Measurements from ENCODE around the gene SPG7.

Gene SPG7

DNA sequence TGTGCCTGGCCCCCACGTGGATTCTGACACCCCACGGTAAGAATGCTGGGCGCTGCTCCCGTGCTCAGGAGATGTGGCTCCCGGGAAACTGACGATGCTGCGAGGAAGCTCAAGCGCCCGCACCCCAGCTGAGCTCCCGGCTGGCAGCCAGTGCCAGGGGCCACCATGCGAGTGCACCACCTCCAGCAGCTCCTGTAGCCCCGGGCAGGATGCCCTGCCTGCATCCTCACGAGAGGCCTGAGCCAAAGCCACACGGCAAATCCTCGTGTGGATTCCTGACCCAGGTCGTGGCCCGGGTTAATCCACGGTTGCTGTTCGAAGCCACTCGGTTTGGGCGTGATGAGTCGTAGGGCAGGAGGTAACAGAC, 93.7 kb downstream of the SPG7 start:
- DNase-seq (ENCODE audit: low read depth, low spot score) = no peak
- Histone ChIP-seq H3K4me1 (ENCODE audit: control insufficient read depth, insufficient read depth, low read length) (peaks cover 9% of the 10 kb centered on the region), H3K27ac (ENCODE audit: low read length) (no peak overlapping the region), H3K27me3 (ENCODE audit: control insufficient read depth, insufficient read depth, low read length) (no peaks in the 10 kb centered on the region), H3K36me3 (ENCODE audit: control insufficient read depth, insufficient read depth, low read length) (no peaks in the 10 kb centered on the region), H3K4me3 (ENCODE audit: low read length) (no peak overlapping the region), H3K9me3 (ENCODE audit: control insufficient read depth, insufficient read depth, low read length) (no peaks in the 10 kb centered on the region)
- no CpG with 5 or more reads among the region's 22 CpGs for WGBS (ENCODE audit: insufficient coverage, insufficient read length)

DNA sequence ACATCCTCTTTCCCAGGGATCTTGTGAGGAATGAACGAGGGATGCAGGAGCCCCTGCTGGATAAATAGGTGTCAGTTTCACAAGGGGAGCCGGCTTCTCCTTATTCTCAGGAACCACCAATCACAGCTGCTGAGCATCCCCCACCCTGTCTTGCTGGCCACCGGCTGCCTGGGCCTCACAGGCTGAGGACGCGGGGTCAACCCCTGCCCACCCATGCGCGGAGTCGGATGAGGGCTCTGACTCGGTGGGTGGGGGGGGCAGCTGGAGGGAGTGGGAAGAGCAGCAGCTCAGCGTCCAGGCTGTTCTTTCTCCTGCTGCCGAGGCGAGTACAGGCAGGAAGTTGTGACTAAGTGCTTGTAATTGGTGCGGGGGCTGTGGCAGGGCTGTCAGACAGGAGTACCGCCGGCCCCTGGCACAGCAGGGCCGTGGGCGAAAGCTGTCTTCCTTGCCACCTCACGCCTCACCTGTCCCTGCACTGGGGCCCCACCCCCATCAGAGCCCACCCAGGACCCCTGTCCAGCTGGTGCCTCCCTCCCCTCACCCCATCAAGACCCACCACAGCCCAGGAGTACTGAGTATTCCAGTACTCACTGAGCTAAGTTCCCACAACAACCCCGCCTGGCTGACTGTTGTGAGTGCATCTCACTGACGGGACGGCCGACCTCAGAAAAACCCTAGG, 94.2 kb downstream of the SPG7 start:
- peaks cover 9% of the 10 kb centered on the region for H3K4me1 ChIP-seq (ENCODE audit: control insufficient read depth, insufficient read depth, low read length)
- no peaks in the 10 kb centered on the region for H3K27me3 ChIP-seq (ENCODE audit: control insufficient read depth, insufficient read depth, low read length)
- H3K36me3 ChIP-seq (ENCODE audit: control insufficient read depth, insufficient read depth, low read length) = no peaks in the 10 kb centered on the region
- no peaks in the 10 kb centered on the region for H3K9me3 ChIP-seq (ENCODE audit: control insufficient read depth, insufficient read depth, low read length)
- no peak overlapping the region for H3K27ac ChIP-seq (ENCODE audit: low read length)
- no peak overlapping the region for H3K4me3 ChIP-seq (ENCODE audit: low read length)
- no CpG with 5 or more reads among the region's 22 CpGs for WGBS (ENCODE audit: insufficient coverage, insufficient read length)
- DNase-seq (ENCODE audit: low read depth, low spot score) = no peak

DNA sequence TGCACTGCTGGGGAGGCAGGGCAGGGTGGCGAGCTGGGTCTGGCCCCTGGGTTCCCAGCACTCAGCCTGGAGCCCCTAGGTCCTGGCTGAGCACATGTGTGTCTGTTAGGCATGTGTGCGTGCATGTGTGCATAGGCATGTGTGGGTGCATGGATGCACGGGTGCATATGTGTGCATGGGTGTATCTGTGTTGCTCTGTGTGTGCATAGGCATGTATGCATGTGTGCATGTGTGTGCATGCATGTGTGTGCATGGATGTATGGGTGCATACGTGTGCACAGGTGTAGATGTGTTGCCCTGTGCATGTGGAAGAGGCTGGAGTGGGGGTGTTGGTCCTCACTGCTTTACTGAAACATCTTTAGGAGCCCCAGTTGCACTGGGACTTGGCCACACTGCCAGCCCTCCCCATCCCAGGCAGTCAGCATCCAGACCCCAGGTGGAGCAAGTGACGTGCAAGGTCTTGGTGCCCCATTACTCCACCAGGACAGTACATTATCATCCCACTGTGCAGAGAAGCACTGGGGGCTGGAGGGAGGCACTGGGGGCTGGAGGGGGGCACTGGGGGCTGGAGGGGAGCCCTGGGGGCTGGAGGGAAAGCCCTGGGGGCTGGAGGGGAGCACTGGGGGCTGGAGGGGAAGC, 94.9 kb downstream of the SPG7 start:
- DNase-seq (ENCODE audit: low read depth, low spot score) = no peak
- Histone ChIP-seq H3K4me3 (ENCODE audit: low read length) (no peak overlapping the region), H3K27me3 (ENCODE audit: control insufficient read depth, insufficient read depth, low read length) (no peaks in the 10 kb centered on the region), H3K9me3 (ENCODE audit: control insufficient read depth, insufficient read depth, low read length) (no peaks in the 10 kb centered on the region), H3K27ac (ENCODE audit: low read length) (no peak overlapping the region), H3K4me1 (ENCODE audit: control insufficient read depth, insufficient read depth, low read length) (peaks cover 9% of the 10 kb centered on the region), H3K36me3 (ENCODE audit: control insufficient read depth, insufficient read depth, low read length) (no peaks in the 10 kb centered on the region)
- no CpG with 5 or more reads among the region's 5 CpGs for WGBS (ENCODE audit: insufficient coverage, insufficient read length)

DNA sequence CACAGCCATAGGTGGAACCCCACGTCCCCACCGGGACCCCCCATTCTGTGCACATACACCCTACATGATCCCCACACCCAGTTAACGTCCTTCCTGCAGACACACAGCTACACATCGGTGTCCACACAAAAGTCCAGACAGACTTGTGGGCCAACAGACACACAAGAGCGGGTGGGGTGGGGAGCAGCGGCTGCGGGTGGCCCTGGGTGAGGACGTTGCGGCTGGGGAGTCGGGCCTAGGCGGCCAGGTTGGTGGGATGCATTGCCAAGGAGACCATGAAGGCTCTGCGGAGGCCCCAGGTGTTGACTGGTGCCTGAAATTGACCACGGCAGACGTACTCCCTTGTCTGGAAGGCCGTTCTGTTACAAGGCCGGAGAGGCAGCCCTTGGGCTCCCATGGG, 96.6 kb downstream of the SPG7 start:
- WGBS (ENCODE audit: insufficient coverage, insufficient read length) = no CpG with 5 or more reads among the region's 16 CpGs
- Histone ChIP-seq H3K4me3 (ENCODE audit: low read length) (no peak overlapping the region), H3K27ac (ENCODE audit: low read length) (no peak overlapping the region), H3K27me3 (ENCODE audit: control insufficient read depth, insufficient read depth, low read length) (no peaks in the 10 kb centered on the region), H3K4me1 (ENCODE audit: control insufficient read depth, insufficient read depth, low read length) (peaks cover 6% of the 10 kb centered on the region), H3K9me3 (ENCODE audit: control insufficient read depth, insufficient read depth, low read length) (no peaks in the 10 kb centered on the region), H3K36me3 (ENCODE audit: control insufficient read depth, insufficient read depth, low read length) (no peaks in the 10 kb centered on the region)
- DNase-seq (ENCODE audit: low read depth, low spot score) = no peak

DNA sequence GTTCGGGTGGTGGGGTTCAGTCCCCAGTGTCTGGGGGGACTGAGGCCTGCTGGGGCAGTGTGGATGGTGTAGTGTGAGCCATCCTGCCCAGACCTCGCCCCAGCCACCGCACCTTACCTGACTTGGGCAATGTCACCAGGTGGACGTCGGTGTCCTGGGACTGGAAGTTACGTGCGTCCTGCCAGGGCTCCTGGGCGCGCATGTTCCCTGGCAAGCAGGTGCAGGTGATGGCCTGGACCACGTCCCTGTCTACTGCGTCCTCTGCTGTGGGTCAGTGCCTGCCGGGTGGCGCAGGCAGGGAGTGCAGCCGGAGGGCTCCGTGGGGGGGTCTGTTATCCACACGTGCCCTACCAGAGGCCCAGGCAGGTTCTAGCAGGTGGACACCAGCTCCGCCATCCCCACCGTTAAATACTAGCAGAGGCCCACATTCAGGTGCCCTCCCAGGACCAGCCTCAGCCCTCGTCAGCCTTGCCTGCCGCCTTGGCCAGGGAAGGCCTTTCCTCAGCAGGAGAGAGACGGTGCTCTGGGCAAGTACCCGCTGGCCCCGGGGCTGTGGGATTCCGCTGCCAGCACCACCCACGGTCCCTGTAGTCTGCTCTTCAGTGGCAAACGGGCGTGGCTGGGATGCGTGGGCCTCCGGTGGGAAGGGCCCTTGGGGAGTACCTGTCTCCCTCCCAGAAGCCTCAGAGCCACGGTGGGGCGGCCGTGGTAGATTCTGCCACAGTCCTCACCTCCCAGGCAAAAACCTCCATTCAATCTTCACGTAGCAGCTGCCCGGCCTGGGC, 97.2 kb downstream of the SPG7 start:
- no CpG with 5 or more reads among the region's 34 CpGs for WGBS (ENCODE audit: insufficient coverage, insufficient read length)
- no peaks in the 10 kb centered on the region for H3K36me3 ChIP-seq (ENCODE audit: control insufficient read depth, insufficient read depth, low read length)
- no peak for DNase-seq (ENCODE audit: low read depth, low spot score)
- no peaks in the 10 kb centered on the region for H3K27me3 ChIP-seq (ENCODE audit: control insufficient read depth, insufficient read depth, low read length)
- no peak overlapping the region for H3K27ac ChIP-seq (ENCODE audit: low read length)
- H3K4me3 ChIP-seq (ENCODE audit: low read length) = no peak overlapping the region
- peaks cover 6% of the 10 kb centered on the region for H3K4me1 ChIP-seq (ENCODE audit: control insufficient read depth, insufficient read depth, low read length)
- no peaks in the 10 kb centered on the region for H3K9me3 ChIP-seq (ENCODE audit: control insufficient read depth, insufficient read depth, low read length)

DNA sequence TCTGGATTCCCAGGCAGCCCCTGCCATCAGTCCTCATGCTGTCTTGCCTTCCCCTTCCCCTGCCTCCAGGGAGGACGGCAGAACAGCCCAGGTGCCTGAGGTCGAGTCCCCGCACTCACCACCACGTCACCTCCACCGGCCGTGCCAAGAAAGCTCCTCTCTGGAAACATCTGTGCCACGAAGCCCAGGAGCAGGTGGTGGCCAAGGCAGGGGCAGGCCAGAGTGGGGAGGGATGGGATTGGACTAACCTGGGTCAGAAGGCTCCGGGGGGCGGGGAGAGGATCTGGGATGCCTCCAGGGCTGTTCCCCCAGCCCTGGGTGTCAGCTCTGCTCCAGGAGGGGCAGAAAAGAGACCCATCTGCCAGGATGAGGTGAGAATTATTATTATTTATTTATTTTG, 97.8 kb downstream of the SPG7 start:
- no CpG with 5 or more reads among the region's 9 CpGs for WGBS (ENCODE audit: insufficient coverage, insufficient read length)
- Histone ChIP-seq H3K36me3 (ENCODE audit: control insufficient read depth, insufficient read depth, low read length) (no peaks in the 10 kb centered on the region), H3K27me3 (ENCODE audit: control insufficient read depth, insufficient read depth, low read length) (no peaks in the 10 kb centered on the region), H3K27ac (ENCODE audit: low read length) (no peak overlapping the region), H3K4me3 (ENCODE audit: low read length) (no peak overlapping the region), H3K4me1 (ENCODE audit: control insufficient read depth, insufficient read depth, low read length) (peaks cover 6% of the 10 kb centered on the region), H3K9me3 (ENCODE audit: control insufficient read depth, insufficient read depth, low read length) (no peaks in the 10 kb centered on the region)
- no peak for DNase-seq (ENCODE audit: low read depth, low spot score)

Data from iPS DF 6.9 (cell line).